GM18517 (cell line): ENCODE data around the gene PPP2R5A.
"Not testable (repeated sequence)": the region's sequence is repeated elsewhere in the genome, so short reads cannot be mapped to it uniquely, and the experiment has no call there.

Experiments used
- ATAC-seq: cut with Tn5 transposase; IDR thresholded peaks from one replicate; pipeline ENCODE4 v1.9.1; 2021; ENCODE audit warnings: mild to moderate bottlenecking, moderate library complexity; ENCODE audit not compliant: unreplicated experiment

PPP2R5A gene

DNA sequence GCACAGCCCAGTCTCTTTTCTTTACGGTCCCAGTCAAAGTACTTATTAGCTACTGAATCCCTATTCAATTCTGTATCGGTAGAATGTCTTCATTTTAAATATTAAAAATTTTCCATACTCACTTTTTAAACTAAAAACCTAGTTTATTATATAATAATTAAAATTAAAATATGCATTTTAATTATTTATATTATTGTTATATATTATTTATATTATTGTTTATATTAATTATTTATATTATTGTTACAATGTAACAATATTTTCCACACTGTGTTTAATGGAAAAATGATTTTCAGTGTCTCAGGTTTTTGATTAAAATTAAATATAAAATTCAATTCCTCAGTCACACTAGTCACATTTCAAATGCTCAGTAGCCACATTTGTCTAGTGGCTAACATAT is 18.2 kb upstream of the PPP2R5A start:
- no peak for ATAC-seq

DNA sequence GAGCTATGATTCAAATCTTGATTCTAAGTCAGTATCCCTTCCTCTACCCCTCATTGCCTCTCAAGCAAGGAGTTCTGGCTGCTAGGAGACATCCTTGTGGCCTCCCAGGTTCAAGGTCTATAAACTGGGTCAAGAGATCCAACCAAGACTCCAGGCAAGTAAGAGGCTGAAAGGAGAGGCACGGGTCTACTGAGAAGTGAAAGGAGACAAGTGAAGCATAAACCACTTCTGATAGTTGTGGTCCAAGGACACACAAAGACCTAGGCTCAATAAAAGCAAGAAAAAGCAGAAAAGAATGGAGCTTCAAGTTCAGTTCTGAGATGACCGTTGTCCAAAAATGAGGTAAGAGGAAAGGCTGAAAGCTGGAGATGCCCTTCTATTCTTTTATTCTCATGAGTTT is 17.8 kb upstream of the PPP2R5A start:
- ATAC-seq, result no peak

DNA sequence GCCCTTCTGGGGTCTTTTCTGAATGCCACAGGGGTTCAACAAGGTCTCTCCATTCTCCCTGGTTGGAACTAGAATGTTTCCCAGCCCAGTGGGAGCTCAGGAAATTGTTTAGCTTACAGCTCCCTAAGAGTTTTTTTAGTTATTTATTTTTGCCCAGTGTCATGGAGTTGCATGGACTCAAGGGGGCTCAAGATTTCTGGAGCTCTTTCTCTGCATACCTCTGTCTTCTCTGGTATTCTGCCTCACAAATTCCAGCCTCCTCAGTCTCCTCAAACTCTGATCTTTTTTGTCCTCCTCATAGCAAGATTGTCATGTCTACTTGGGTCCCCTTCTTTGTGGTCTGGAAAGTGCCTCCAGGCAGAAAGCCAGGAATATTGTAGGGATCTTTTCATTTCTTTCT is 15.9 kb upstream of the PPP2R5A start:
- no peak for ATAC-seq

DNA sequence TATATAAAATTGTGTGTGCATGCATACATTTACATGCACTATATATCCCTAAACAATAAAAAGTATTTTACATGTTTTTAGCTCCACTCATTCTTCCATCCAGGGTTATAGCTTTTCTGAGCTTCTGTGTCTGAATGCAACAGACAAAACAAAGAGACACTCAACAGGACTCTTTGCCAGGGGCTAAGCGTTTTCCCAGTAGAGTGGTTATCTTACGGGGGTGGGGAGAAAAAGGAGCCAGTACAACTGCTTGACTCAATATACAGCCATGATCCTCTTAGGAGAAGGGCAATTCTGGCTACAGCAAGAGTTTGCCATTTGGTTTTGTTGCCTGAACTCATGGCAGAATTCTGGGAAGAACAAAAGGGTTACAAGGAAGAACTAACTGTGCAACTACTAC is 14.6 kb upstream of the PPP2R5A start:
- no peak for ATAC-seq

- no peak for ATAC-seq
Measured at GRCh38 chr1:212271234-212271633, 14.0 kb upstream of the PPP2R5A start.

DNA sequence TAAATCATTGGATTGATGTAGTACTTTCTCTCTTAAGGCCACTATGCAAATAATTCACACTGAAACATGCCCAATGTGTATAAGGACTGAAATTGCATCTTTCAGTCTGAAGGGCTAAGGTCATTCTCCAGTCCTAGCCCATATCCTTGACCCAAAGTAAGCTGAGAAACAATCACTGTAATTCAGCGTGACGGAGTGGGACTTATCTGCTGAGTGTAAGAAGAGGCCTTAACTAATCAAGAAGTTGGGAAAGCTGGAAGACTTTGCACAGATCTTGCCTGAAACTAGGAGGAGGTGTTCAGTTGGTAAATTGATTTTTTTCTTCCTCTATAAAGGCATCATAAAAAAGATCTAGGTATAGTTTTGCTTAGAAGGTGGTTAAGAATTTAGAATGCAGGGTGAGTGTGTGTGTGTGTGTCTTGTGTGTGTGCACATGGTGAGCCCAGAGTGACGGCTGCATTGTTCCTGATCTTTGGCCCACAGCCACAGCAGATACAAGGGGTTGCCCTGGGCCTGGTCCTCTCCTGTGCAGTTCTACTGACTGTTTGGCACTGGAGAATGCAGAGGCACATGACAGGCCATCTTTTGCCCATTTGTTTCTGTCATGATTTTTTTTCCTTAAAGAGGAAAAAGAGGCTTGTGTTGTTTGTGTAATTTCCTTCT is 13.3 kb upstream of the PPP2R5A start:
- ATAC-seq, result no peak

- ATAC-seq, result no peak
Measured at GRCh38 chr1:212281590-212281989, 3.6 kb upstream of the PPP2R5A start.

- ATAC-seq, result no peak
Measured at GRCh38 chr1:212283741-212284140, 1.5 kb upstream of the PPP2R5A start.

- ATAC-seq, result no peak
Measured at GRCh38 chr1:212284332-212284743, 872 bp upstream of the PPP2R5A start.

GRCh38 chr1:212285685-212286555 is 710 bp downstream of the PPP2R5A start:
- ATAC-seq, result peak; percentile 16

GRCh38 chr1:212286556-212287131 is 1.4 kb downstream of the PPP2R5A start:
- no peak for ATAC-seq

DNA sequence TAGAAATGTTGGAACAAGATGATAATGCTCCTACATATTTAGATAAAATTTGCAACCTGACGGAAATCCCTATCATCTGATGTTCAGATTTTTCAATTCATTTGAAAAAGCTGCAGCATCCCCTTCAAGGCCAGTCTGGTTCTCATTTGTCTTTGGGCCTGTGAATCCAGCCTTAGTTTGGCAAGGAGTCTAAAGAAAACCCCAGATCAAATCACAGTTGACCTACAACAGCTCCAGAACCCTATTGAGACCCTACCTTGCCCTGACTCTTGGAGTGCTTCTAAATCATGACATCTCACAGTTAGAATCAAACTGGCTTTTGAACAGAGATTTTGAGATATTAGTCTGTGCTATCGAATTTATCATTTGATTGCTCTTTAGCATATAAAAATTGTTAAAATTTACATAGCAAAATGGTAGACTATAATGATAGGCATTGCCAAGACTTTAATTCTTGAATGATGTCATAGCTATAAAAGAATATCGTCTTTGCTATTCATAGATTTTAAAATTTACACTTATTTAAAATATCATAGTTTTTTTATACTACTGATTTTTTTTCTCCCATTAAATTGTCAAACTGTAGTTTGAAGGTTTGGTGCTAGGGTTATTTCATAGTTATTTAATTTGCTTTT is 2.2 kb downstream of the PPP2R5A start:
- ATAC-seq, result no peak

GRCh38 chr1:212287995-212288394 is 2.8 kb downstream of the PPP2R5A start:
- ATAC-seq, result not testable (repeated sequence)

DNA sequence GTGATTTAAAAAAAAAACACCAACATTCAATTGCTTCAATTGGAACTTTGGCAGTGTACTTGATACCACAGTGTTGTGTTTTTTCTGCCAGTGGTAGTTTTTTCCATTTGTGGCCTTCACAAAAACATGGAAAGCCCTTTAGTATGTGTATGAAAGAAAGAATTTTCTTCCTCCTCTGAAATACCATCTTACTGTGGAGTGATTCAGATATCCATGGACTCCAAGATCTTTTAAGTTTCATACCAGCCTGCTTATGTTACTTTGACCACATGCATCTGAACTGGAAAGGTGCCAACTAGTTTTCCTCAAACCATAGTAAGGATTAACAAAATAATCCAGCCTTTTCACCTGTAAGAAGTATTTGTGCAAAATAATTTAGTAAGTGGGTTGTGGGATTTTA is 3.4 kb downstream of the PPP2R5A start:
- no peak for ATAC-seq

DNA sequence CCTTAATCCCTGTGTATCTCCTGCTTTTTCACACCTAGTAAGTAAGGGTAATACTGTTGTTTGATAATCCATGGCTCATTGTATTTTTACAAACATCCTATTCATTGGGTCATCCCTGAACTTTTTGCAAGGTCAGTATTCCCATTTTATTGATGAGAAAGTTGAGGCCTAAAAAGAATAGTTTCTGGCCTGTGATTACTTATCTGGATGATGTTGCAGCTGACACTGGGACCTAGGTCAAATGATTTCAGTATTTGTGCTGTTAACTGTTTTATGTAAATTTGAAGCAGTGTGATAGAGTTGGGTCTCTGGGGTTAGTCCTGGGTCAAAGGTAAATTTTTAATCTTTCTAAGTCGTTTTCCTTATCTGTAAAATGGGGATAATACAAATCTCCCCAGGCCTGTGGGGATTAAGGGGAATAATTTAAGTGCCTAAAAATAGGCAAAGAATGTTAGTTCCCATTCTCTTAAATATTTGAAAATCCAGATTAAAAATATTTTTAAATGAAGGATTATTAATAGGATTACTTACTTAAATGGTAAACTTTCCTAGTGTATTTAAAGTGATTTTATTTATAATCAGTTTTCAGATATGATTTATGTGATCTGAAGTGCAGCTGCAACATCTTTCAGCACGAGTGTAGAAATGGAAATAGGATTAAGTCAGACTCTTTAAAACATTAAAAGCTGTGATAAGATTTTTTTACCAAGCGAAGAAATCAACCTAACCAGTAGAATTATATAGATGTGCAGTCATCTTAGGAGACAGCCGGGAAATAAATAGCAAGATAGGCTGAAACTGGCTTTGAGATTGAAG is 4.3 kb downstream of the PPP2R5A start:
- no peak for ATAC-seq

GRCh38 chr1:212290608-212291007 is 5.4 kb downstream of the PPP2R5A start:
- no peak for ATAC-seq

GRCh38 chr1:212291505-212292134 is 6.4 kb downstream of the PPP2R5A start:
- peak; percentile 73 for ATAC-seq

DNA sequence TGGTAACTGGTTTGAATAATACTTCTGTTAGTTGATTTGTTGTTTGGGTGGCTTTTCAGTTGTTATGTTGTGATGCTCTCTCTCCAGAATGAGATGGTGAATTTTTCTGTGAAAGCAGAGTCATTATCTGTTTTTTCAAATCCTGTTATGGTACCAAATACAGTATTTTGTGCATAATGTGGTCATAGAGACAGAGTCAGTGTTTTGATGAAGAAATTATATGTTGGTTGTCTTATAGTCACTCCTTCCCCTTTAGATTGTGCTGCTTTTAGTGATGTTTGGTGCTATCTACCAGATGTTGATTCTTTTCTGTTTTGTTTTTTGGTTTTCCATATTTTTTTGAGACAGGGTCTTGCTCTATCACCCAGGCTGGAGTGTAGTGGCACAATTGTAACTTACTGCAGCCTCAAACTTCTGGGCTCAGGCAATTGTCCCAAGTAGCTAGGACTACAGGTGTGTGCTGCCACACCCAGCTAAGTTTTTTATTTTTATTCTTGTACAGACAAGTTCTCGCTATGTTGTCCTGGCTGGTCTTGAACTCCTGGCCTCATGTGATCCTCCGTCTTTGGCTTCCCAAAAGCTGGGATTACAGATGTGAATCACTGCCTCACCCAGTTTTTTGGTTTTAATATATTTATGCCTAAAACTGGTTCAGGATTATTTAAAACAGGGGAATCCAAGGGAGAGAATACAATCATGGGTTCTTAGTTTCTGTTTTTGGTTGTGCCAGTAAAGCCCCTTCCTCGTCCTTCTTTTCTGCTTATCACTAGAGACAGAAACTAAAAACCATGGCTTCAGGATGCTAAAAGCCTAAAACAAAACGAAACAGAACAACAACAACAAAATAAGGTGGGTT is 7.3 kb downstream of the PPP2R5A start:
- no peak for ATAC-seq

- ATAC-seq, result no peak
Measured at GRCh38 chr1:212293579-212293978, 8.4 kb downstream of the PPP2R5A start.
